Testis (tissue), 2 donors: ENCODE results near the gene PREPL.

ENCODE experiments used
- CTCF ChIP-seq, 3 experiments: fragments of 450-650 bp in 2 of 3; fragments of 200-600 bp in 1 of 3; sonication (generic) in 1 of 3; IDR thresholded peaks; one replicate each; pipeline ENCODE4 v1.5.1; 2016 to 2019; ENCODE audit warnings: antibody characterized with exemption in 3 of 3, mild to moderate bottlenecking in 2 of 3, moderate library complexity in 1 of 3
- POLR2A ChIP-seq: fragments of 450-650 bp; IDR thresholded peaks from one replicate; pipeline ENCODE4 v1.6.1; 2017; ENCODE audit warnings: antibody characterized with exemption, mild to moderate bottlenecking, moderate library complexity

GRCh38 chr2:44333994-44334393 is 27.3 kb downstream of the PREPL start:
- TF ChIP-seq CTCF (IDR thresholded peaks at IDR 0.05), result no peak
- no peak for TF ChIP-seq POLR2A
